ENCODE measurements around the gene MARK2. TPM values are rescaled to one million over a fixed set of nuclear protein-coding genes. Genes with fewer than 3 reads are reported as not detected.

The MARK2 gene
- total and polyA plus RNA-seq, 10 of the 15 experiments (the other 5 are each of a cell fraction or from before 2014, with no cell fraction given): 0.19 to 29.5 (median 13.2) TPM

GRCh38 chr11:63855975-63856374, 17.1 kb downstream of the MARK2 start:
- CTCF ChIA-PET: interaction anchor here (0.9 to 2.2 kb wide), 9 partner anchors 10 to 89 kb away, joined by 3 to 10 read pairs (median 4); no protein-coding TSS in a partner anchor
- POLR2A ChIA-PET: interaction anchor here (0.7 to 0.9 kb wide), 5 partner anchors 11 to 154 kb away, joined by 3 to 7 read pairs (median 3); no protein-coding TSS in a partner anchor
- peaks cover 2 to 6% of the 10 kb centered on the region in 2 experiments; a peak in 2 of 4 replicates for H3K36me3 ChIP-seq (ENCODE audit: control insufficient read depth in 2 of 2, insufficient read depth in 2 of 2, low read length in 1 of 2)
- H2AFZ ChIP-seq (ENCODE audit: control insufficient read depth, low read depth, low read length): no peak overlapping the region
- 77% methylated on average over 2 of the region's 2 CpGs for WGBS (ENCODE audit: insufficient coverage, insufficient replicate concordance, low lambda C conversion rate, missing lambda C conversion rate)
- H3K27me3 ChIP-seq (replicated peaks in 1 of 2; ENCODE audit: control insufficient read depth in 2 of 2, insufficient read depth in 2 of 2, low read length in 1 of 2): no peaks in the 10 kb centered on the region
- H3K9me3 ChIP-seq (replicated peaks; ENCODE audit: control insufficient read depth, insufficient read depth, low read length): no peaks in the 10 kb centered on the region
- H3K79me2 ChIP-seq (ENCODE audit: control insufficient read depth, insufficient read depth, low read length): peaks cover 39% of the 10 kb centered on the region
- ATAC-seq (peak; percentile 64), DNase-seq (ENCODE audit: low read depth, low spot score) (no peak), FAIRE-seq (no peak)
- no peak overlapping the region; the same call in 1 of the 2 replicates for H3K27ac ChIP-seq (ENCODE audit: control insufficient read depth, insufficient read depth)
- no peak overlapping the region for H3K9ac ChIP-seq (ENCODE audit: control insufficient read depth, insufficient read depth, low read length)
- SMC1A ChIA-PET (ENCODE audit: uncharacterized antibody, unreplicated experiment): interaction anchor here (0.6 to 3.2 kb wide), 6 partner anchors 11 to 342 kb away, joined by 3 to 19 read pairs (median 7); no protein-coding TSS in a partner anchor
- TF ChIP-seq NBN (IDR thresholded peaks at IDR 0.05) (0 out of 2 replicates have a peak, but pooled peaks have one; percentile 35), PAX8 (IDR thresholded peaks at IDR 0.05) (no peak), BMI1 (IDR thresholded peaks at IDR 0.05; ENCODE audit: borderline replicate concordance) (no peak), IKZF2 (IDR thresholded peaks at IDR 0.05) (no peak; a peak in 1 of 4 replicates), MEF2A (IDR thresholded peaks at IDR 0.05; ENCODE audit: insufficient read depth, low read depth, low read length) (no peak), MTA2 (IDR thresholded peaks at IDR 0.05; ENCODE audit: low read depth) (peak; percentile 27; the same call in 1 of the 2 replicates), HSF1 (IDR thresholded peaks at IDR 0.05; ENCODE audit: low read depth, low read length) (no peak), EGR1 (IDR thresholded peaks at IDR 0.05; ENCODE audit: borderline replicate concordance in 1 of 2, low read depth in 2 of 2, low read length in 2 of 2) (no peak), EP300 (IDR thresholded peaks at IDR 0.05; ENCODE audit: borderline replicate concordance in 1 of 2, control insufficient read depth in 1 of 2, low read depth in 2 of 2, low read length in 2 of 2) (no peak), RUNX3 (IDR thresholded peaks at IDR 0.05; ENCODE audit: low read length) (peak; percentile 19; the same call in 1 of the 2 replicates), SREBF2 (IDR thresholded peaks at IDR 0.05; ENCODE audit: low read length) (no peak)
- TF ChIP-seq, protein P1, sequence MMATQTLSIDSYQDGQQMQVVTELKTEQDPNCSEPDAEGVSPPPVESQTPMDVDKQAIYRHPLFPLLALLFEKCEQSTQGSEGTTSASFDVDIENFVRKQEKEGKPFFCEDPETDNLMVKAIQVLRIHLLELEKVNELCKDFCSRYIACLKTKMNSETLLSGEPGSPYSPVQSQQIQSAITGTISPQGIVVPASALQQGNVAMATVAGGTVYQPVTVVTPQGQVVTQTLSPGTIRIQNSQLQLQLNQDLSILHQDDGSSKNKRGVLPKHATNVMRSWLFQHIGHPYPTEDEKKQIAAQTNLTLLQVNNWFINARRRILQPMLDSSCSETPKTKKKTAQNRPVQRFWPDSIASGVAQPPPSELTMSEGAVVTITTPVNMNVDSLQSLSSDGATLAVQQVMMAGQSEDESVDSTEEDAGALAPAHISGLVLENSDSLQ (IDR thresholded peaks at IDR 0.05): no peak
- no peak overlapping the region for H3K4me3 ChIP-seq
- RAD21 ChIA-PET (ENCODE audit: unreplicated experiment): interaction anchor here (0.9 to 2.1 kb wide), 7 partner anchors 10 to 83 kb away, joined by 3 to 14 read pairs (median 5); partner anchors contain the start of genes MARK2 and NAA40
- in situ Hi-C loops (cut with MboI) (no loop called here), intact Hi-C loops (cut with micrococcal nuclease; ENCODE audit: unreplicated experiment) (no loop called here)
- no peaks in the 10 kb centered on the region for H4K20me1 ChIP-seq (ENCODE audit: control insufficient read depth, insufficient read depth)
- no peak overlapping the region for H3K4me2 ChIP-seq (ENCODE audit: control insufficient read depth, insufficient read depth)
- BruUV-seq (replicated peaks): no TSS peak
- H3K4me1 ChIP-seq (ENCODE audit: control insufficient read depth, insufficient read depth, low read length): peaks cover 8% of the 10 kb centered on the region

Data from GM12878 (cell line).